C4-2B (cell line): ENCODE measurements around the gene OPRL1.

Experiments
- H3K27ac ChIP-seq: fragments of 450-650 bp; 2 replicates; pipeline ENCODE4 v1.5.1; 2017
- ZFX ChIP-seq: fragments of 450-650 bp; IDR thresholded peaks from 2 replicates; pipeline ENCODE4 v1.6.1; 2017
- TF ChIP-seq, protein P1 (sequence below): fragments of 450-650 bp; conservative IDR thresholded peaks from 2 replicates; pipeline ENCODE4 v1.5.1; 2017; ENCODE audit warnings: mild to moderate bottlenecking

OPRL1 gene

DNA sequence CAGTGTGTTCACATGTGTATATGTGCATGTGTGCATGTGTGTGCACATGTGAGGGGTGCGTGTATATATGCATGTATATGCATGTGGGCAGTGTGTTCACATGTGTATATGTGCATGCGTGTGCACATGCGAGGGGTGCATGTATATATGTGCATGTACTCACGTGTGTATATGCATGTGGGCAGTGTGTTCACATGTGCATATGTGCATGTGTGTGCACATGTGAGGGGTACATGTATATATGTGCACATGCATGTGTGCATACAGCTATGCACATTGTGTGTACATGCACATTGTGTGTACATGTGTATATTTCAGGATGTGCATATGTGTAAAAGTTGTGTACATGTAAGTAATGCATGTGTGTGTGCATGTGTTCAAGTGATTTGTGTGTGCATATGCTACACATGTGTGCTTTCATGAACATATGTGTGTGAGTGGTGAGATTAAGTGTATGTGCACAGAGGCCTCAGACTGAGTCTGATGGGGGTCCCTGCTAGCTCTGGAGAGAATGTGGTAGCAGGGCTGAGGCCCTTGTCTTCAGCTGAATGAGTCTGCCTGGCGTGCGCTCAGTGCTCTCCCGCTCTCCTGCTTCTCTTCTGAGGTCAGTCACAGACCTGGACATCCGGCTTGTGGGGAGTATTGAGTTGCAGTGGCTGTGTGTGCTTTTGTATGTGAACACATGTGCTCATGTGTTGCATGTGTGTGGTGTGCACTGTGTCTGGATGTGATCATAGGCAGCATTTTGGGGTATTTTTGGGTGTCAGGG, 64.4 kb downstream of the OPRL1 start:
- H3K27ac ChIP-seq = no peak overlapping the region
- TF ChIP-seq ZFX = no peak
- TF ChIP-seq, protein P1, sequence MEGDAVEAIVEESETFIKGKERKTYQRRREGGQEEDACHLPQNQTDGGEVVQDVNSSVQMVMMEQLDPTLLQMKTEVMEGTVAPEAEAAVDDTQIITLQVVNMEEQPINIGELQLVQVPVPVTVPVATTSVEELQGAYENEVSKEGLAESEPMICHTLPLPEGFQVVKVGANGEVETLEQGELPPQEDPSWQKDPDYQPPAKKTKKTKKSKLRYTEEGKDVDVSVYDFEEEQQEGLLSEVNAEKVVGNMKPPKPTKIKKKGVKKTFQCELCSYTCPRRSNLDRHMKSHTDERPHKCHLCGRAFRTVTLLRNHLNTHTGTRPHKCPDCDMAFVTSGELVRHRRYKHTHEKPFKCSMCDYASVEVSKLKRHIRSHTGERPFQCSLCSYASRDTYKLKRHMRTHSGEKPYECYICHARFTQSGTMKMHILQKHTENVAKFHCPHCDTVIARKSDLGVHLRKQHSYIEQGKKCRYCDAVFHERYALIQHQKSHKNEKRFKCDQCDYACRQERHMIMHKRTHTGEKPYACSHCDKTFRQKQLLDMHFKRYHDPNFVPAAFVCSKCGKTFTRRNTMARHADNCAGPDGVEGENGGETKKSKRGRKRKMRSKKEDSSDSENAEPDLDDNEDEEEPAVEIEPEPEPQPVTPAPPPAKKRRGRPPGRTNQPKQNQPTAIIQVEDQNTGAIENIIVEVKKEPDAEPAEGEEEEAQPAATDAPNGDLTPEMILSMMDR = no peak

GRCh38 chr20:64145458-64146300, 65.8 kb downstream of the OPRL1 start:
- no peak overlapping the region for H3K27ac ChIP-seq
- TF ChIP-seq, protein P1 = no peak; the same call in 1 of the 2 replicates
- no peak for TF ChIP-seq ZFX

- no peak for TF ChIP-seq ZFX
- TF ChIP-seq, protein P1 = no peak
- no peak overlapping the region for H3K27ac ChIP-seq
These were observed 66.5 kb downstream of the OPRL1 start for GRCh38 chr20:64146301-64146935.

DNA sequence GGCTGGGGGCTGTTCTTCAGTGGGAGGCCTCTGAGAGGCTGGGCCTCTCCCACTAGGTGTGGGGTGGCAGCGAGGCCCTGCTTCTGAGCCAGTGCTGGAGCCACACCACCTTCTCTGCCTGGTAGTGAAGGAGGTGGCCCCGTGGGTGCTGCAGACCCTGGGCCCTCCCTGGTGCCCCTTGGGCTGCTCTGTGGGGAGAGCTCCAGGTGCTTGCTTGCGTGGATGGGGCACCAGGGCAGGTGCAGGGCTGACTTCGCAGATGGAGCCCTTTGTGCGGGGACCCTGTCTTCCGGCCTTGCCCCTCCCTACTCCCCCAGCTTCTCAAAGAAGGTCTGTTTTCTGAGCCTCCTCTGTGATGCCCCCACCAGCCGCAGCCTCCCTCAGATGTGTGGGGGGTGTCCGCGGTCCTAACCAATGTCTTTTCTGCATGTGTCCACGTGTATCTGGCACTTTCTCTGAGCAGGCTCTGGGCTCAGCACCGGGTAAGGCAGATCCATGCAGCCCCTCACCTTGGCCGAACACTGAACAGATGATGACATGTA, 67.1 kb downstream of the OPRL1 start:
- H3K27ac ChIP-seq = no peak overlapping the region
- TF ChIP-seq, protein P1 = no peak
- no peak for TF ChIP-seq ZFX

DNA sequence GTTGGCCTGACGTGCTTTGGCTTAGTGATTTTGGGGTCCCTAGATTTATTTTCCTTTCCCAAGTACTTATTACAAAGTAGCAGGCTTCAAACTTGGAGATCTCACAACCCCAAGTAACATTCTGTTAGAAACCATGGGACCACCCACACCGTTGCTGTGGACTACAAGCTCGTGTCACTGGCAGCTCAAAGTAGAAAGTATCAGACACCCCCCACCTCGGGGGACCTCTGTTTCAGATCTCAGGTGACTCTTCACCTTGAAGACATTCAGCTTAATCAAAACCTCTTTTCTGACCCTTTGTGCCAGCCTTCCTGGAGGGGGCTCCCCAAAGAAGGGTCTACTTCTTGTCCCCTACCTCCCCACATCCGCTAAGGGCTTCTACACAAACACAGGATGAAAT, 68.7 kb downstream of the OPRL1 start:
- H3K27ac ChIP-seq = no peak overlapping the region
- no peak for TF ChIP-seq ZFX
- TF ChIP-seq, protein P1 = no peak

DNA sequence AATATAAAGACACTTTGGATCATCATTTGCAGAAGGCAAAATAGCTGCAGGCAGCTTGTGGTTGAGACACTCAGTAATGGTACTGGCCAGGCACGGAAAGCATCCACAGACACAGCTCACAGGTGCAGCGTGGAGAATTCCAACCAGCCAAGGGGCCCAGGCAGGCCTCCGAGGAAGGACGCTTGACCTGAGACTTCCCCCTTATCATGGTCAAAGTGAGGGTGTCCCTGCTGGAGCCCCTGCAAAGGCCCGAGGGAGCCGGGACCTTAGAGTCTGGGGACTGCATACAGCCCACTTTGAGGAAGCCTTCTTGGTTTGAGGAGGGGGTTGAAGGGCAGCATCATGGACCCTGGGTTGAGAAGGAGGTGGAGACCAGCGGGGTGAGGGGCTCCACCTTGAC, 69.3 kb downstream of the OPRL1 start:
- no peak overlapping the region for H3K27ac ChIP-seq
- TF ChIP-seq, protein P1 = no peak
- TF ChIP-seq ZFX = no peak
